ENCODE results near the gene FLNA. TPM values are rescaled to one million over a fixed set of nuclear protein-coding genes. Genes with fewer than 3 reads are reported as not detected.
"Not testable (repeated sequence)": the region's sequence is repeated elsewhere in the genome, so short reads cannot be mapped to it uniquely, and the experiment has no call there.

Gene FLNA
- polyA plus RNA-seq, 1 experiment = 605 TPM

DNA sequence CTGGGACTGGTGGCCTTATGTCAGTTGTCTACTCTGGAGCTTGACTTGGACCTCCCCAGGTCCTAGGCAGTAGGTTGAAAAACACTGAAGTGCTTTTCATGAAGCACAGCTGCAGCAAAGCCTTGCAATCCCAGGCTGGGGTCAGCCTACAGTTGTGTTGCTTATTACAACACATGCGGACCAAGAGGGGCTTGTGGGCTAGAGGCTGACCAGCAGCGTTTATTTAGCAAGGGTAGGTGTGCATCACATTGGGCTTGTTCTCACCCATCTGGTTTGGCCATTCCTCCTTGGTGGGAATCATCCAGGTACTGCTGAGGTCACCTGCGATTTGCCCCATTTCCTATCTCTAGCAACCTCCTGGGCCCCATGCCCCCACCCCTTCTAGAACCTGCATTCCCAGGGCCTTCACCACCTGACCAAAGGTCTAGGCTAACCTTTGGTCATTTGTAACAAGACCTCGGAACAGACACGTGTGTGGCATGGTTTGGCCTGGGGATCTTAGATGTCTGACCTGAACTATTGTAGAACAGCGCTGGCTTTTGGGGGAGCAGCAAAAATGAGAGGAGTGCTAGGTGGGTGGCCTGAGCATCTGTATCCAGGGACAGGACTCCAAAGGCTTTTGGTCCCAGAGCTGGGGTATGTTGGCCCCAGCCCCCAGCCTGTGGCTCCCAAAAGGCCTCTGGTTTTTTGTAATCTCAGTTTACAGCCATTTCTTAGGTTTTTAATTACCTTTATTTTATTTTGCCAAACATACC lies 26.8 kb upstream of the FLNA start:
- TF ChIP-seq, protein P1, sequence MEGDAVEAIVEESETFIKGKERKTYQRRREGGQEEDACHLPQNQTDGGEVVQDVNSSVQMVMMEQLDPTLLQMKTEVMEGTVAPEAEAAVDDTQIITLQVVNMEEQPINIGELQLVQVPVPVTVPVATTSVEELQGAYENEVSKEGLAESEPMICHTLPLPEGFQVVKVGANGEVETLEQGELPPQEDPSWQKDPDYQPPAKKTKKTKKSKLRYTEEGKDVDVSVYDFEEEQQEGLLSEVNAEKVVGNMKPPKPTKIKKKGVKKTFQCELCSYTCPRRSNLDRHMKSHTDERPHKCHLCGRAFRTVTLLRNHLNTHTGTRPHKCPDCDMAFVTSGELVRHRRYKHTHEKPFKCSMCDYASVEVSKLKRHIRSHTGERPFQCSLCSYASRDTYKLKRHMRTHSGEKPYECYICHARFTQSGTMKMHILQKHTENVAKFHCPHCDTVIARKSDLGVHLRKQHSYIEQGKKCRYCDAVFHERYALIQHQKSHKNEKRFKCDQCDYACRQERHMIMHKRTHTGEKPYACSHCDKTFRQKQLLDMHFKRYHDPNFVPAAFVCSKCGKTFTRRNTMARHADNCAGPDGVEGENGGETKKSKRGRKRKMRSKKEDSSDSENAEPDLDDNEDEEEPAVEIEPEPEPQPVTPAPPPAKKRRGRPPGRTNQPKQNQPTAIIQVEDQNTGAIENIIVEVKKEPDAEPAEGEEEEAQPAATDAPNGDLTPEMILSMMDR (IDR thresholded peaks at IDR 0.05; ENCODE audit: low read depth, low read length) = no peak
- no peak for DNase-seq (ENCODE audit: low read depth, low spot score)
- CTCF ChIA-PET = no interaction called here

DNA sequence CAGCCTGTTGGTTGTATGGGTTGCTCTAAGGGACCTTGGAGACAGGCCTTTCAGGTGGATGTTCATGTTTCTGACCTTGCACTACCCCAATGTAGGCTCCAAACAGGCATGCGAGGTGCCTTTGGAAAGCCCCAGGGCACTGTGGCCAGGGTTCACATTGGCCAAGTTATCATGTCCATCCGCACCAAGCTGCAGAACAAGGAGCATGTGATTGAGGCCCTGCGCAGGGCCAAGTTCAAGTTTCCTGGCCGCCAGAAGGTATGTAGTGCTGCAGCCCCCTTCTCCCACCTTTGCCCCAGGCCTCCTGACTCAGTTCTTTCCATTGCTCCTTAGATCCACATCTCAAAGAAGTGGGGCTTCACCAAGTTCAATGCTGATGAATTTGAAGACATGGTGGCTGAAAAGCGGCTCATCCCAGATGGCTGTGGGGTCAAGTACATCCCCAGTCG lies 26.0 kb upstream of the FLNA start:
- POLR2A ChIA-PET = interaction anchor here (0.6 kb wide), 1 partner anchor 26 kb away, joined by 3 read pairs; no protein-coding TSS in a partner anchor
- H3K9me3 ChIP-seq (ENCODE audit: control insufficient read depth, insufficient read depth, low read length); CTCF ChIA-PET; H3K27ac ChIP-seq (ENCODE audit: low read depth, low read length); H3K27me3 ChIP-seq (ENCODE audit: control insufficient read depth, insufficient read depth, low read length); DNase-seq (ENCODE audit: low read depth, low spot score): not testable (repeated sequence)
- peak overlapping the region; percentile 84 for H3K4me3 ChIP-seq (ENCODE audit: low read depth, low read length)

More for the DNA sequence above, 26.8 kb upstream of the FLNA start:
- Histone ChIP-seq H3K4me3 (ENCODE audit: low read depth, low read length) (no peak overlapping the region), H3K27ac (ENCODE audit: low read depth, low read length) (no peak overlapping the region), H3K9me3 (ENCODE audit: control insufficient read depth, insufficient read depth, low read length) (no peaks in the 10 kb centered on the region), H3K27me3 (ENCODE audit: control insufficient read depth, insufficient read depth, low read length) (no peaks in the 10 kb centered on the region)
- POLR2A ChIA-PET = interaction anchor here (0.6 to 0.7 kb wide), 2 partner anchors 25 to 454 kb away, joined by 3 to 4 read pairs; no protein-coding TSS in a partner anchor

DNA sequence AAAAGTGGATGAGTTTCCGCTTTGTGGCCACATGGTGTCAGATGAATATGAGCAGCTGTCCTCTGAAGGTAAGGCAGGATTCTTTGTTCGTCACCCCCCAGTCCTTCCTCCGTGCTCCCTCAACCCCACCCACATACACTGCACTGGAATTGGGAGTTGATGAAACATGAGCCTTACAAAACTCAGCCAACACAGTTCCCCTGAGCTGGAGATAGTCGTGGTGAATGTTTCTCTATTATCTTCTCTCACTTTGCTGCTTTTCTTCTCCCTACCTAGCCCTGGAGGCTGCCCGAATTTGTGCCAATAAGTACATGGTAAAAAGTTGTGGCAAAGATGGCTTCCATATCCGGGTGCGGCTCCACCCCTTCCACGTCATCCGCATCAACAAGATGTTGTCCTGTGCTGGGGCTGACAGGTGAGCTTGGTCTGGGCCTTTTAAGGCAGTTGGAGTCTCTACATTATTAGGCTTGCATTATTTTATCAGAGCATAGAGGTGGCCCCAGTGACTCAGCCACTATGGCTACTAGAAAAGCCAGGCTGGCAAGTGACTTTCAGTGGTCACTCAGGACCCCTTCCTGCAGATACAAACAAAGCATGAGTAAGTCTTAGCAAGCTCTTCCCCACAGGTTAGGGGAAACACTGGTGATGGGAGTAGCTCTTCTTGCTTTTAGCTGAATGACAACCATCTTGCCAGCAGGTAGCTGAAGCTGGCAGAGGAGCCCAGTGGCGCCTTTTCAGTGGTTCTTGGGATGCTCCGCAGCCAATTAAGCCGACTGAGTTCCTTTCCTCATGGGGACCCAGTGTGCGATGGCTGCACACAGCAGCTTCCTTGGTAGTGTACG lies 25.3 kb upstream of the FLNA start:
- ChIA-PET POLR2A (no interaction called here), CTCF (interaction anchor here (1.2 kb wide), 1 partner anchor 133 kb away, joined by 4 read pairs; no protein-coding TSS in a partner anchor)
- TF ChIP-seq, protein P1 (IDR thresholded peaks at IDR 0.05; ENCODE audit: low read depth, low read length) = no peak
- peak overlapping the region; percentile 84 for H3K4me3 ChIP-seq (ENCODE audit: low read depth, low read length)
- DNase-seq (ENCODE audit: low read depth, low spot score) = no peak
- no peaks in the 10 kb centered on the region for H3K9me3 ChIP-seq (ENCODE audit: control insufficient read depth, insufficient read depth, low read length)
- peak overlapping the region; percentile 98 for H3K27ac ChIP-seq (ENCODE audit: low read depth, low read length)
- H3K27me3 ChIP-seq (ENCODE audit: control insufficient read depth, insufficient read depth, low read length) = no peaks in the 10 kb centered on the region

DNA sequence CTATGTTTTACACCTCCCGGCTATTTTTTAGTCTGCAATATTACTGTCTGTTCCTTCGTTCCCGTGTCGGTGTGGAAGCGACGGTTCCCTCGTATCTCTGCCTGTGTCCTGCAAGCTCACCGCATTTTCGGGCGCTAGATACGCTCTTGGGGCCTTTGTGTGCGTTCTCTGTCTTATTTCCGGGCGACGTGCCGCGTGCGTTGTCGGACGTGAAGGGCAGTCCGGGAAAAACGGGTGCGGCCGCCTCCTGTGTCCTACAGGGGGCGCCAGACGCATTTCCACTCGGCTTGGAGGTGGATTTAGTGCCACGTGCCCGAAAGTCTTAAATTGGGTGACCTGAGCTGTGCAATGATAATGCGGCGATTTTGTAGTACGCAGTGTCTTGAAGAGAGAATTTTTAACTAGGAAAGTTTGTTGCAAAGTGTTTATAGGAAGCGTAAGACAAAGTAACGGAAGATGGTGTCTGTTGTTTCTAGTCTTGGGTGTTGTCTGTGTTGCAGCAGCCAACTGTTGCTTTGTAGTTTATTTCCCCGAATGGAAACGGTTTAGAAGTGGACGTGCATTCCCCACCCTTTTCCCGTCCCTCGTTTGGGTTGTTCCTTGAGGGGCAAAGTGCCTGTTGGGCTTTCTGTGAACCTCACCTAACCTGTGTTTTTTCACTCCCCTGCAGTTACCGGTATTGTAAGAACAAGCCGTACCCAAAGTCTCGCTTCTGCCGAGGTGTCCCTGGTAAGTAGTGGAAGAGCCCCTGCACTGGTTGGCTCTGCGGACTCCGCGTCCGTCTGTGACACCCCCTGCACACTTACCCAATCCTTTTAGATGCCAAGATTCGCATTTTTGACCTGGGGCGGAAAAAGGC lies 24.5 kb upstream of the FLNA start:
- peak overlapping the region; percentile 98 for H3K27ac ChIP-seq (ENCODE audit: low read depth, low read length)
- POLR2A ChIA-PET = interaction anchor here (0.8 to 1.8 kb wide), 6 partner anchors 8 to 131 kb away, joined by 3 to 12 read pairs (median 4); partner anchors contain the start of gene DNASE1L1
- DNase-seq (ENCODE audit: low read depth, low spot score) = no peak
- CTCF ChIA-PET = interaction anchor here (0.6 to 1.8 kb wide), 6 partner anchors 11 to 140 kb away, joined by 3 to 7 read pairs (median 4); partner anchors contain the start of gene DNASE1L1
- TF ChIP-seq, protein P1 (IDR thresholded peaks at IDR 0.05; ENCODE audit: low read depth, low read length) = peak; percentile 71
- no peaks in the 10 kb centered on the region for H3K27me3 ChIP-seq (ENCODE audit: control insufficient read depth, insufficient read depth, low read length)
- peak overlapping the region; percentile 84 for H3K4me3 ChIP-seq (ENCODE audit: low read depth, low read length)
- no peaks in the 10 kb centered on the region for H3K9me3 ChIP-seq (ENCODE audit: control insufficient read depth, insufficient read depth, low read length)
